Pancreas (tissue), 10 donors: ENCODE data around the gene VPS8. TPM values are rescaled to one million over a fixed set of nuclear protein-coding genes. Genes with fewer than 3 reads are reported as not detected.

Experiments used
- ATAC-seq, 4 donors: fragments of 200-7000 bp; cut with Tn5 transposase; one replicate each; pipeline versions ENCODE4 v1.8.0 to v1.9.1; 2020; ENCODE audit warnings: mild to moderate bottlenecking in 4 of 4, moderate library complexity in 4 of 4
- DNase-seq, 6 donors: peaks; one replicate each; pipeline ENCODE4 v3.0.0-alpha.2; 2020
- FAIRE-seq: peaks from 2 replicates; lab custom pipeline; 2012; peaks lifted over from hg19 to GRCh38; lab: Jason Lieb, UNC
- H3K27ac ChIP-seq, 4 donors: fragments of 200-600 bp; sonication (generic); 1 replicate in 3 of 4; 2 replicates in 1 of 4; pipeline versions ENCODE4 v1.5.0 to v1.8.0; 2020
- H3K27me3 ChIP-seq, 4 donors: fragments of 200-600 bp; one replicate each; pipeline ENCODE4 v1.8.0; 2021
- H3K36me3 ChIP-seq, 3 donors: fragments of 200-600 bp; sonication (generic) in 1 of 3; one replicate each; pipeline versions ENCODE4 v1.5.0 to v1.8.0; 2020 to 2021
- H3K4me1 ChIP-seq, 3 donors: fragments of 200-600 bp; one replicate each; pipeline ENCODE4 v1.8.0; 2021
- H3K4me3 ChIP-seq, 4 donors: fragments of 200-600 bp; sonication (generic) in 2 of 4; one replicate each; pipeline versions ENCODE4 v1.5.0 to v1.8.0; 2020 to 2021
- H3K9me3 ChIP-seq, 4 donors: fragments of 200-600 bp; one replicate each; pipeline ENCODE4 v1.8.0; 2021
- WGBS, 2 donors: extraction: QIAGEN DNeasy Blood & Tissue Kit; methylation state at CpG; one replicate each; pipeline ENCODE4 v1.1.7; 2013; 5-methylcytosine and 5-hydroxymethylcytosine counted together
- intact Hi-C, 3 donors: fragments of 100-400 bp; cut with DNase I; formaldehyde crosslinking; loops; one replicate each; pipeline versions ENCODE4 v1.11.1 to v1.14.2; 2022
- polyA plus RNA-seq, 2 donors: library from polyadenylated mRNA; stranded (reverse); fragments of 200-250 nt; gene quantifications; one replicate each; pipeline ENCODE4 v1.2.3, GENCODE V29; 2013
- total RNA-seq, 6 donors: library from RNA; stranded (reverse); fragmentation: NEBNext Ultra II Directional in 4 of 6; extraction: Animal tissue kit (Norgen Biotek cat#: 25700) in 4 of 6; gene quantifications; one replicate each; pipeline versions ENCODE4 v1.2.1 to v1.2.4, GENCODE V29; 2021 to 2023
- TF ChIP-seq, protein P1 (sequence below), 4 donors: fragments of 200-600 bp; sonication (generic) in 3 of 4; IDR thresholded peaks; one replicate each; pipeline versions ENCODE4 v1.5.0 to v1.8.0; 2021; ENCODE audit warnings: antibody characterized with exemption in 4 of 4
- donor health status: healthy with polysubstance abuse.
- donor health status: DM: no; HTN: no; CAD: no; lungs with moderate emphysema.
- donor health status: DM: no; HTN: no; CAD: no.
- donor health status: control.
- donor health status: control.
- donor health status: Bipolar disorder and iron deficiency.
- donor health status: DM: yes; HTN: yes; CAD: no.
- donor health status: DM: no; HTN: no; CAD: no.
- donor health status: DM: no; HTN: no; CAD: no.
- donor health status: DM: yes; HTN: yes; CAD: no.

The VPS8 gene
- total and polyA plus RNA-seq, 8 donors: 7.9 to 37.5 (median 19.2) TPM

DNA sequence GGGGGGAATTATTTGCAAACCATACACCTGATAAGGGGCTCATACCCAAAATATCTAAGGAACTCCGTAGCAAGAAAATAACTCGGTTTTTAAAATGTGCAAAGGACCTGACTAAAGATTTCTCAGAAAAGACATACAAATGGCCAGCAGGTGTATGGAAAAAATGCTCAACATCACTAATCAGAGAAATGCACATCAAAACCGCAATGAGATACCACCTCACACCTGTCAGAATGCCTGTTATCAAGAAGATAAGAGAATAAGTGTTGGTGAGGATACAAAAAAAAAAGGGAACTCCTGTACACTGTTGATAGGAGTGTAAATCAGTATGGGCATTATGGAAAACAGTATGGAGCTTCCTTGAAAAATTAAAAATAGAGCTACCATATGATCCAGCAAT, 251.5 kb downstream of the VPS8 start:
- DNase-seq (no peak), ATAC-seq (no peak), FAIRE-seq (no peak)
- WGBS, 2 donors: 53 to 57% methylated on average over 3 of the region's 3 CpGs
- Histone ChIP-seq H3K4me1 (no peaks in the 10 kb centered on the region), H3K36me3 (no peaks in the 10 kb centered on the region), H3K4me3 (no peak overlapping the region), H3K27ac (no peak overlapping the region), H3K27me3 (no peaks in the 10 kb centered on the region), H3K9me3 (no peaks in the 10 kb centered on the region)
- intact Hi-C loops: no loop called here
- TF ChIP-seq, protein P1, sequence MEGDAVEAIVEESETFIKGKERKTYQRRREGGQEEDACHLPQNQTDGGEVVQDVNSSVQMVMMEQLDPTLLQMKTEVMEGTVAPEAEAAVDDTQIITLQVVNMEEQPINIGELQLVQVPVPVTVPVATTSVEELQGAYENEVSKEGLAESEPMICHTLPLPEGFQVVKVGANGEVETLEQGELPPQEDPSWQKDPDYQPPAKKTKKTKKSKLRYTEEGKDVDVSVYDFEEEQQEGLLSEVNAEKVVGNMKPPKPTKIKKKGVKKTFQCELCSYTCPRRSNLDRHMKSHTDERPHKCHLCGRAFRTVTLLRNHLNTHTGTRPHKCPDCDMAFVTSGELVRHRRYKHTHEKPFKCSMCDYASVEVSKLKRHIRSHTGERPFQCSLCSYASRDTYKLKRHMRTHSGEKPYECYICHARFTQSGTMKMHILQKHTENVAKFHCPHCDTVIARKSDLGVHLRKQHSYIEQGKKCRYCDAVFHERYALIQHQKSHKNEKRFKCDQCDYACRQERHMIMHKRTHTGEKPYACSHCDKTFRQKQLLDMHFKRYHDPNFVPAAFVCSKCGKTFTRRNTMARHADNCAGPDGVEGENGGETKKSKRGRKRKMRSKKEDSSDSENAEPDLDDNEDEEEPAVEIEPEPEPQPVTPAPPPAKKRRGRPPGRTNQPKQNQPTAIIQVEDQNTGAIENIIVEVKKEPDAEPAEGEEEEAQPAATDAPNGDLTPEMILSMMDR (IDR thresholded peaks at IDR 0.05): no peak

DNA sequence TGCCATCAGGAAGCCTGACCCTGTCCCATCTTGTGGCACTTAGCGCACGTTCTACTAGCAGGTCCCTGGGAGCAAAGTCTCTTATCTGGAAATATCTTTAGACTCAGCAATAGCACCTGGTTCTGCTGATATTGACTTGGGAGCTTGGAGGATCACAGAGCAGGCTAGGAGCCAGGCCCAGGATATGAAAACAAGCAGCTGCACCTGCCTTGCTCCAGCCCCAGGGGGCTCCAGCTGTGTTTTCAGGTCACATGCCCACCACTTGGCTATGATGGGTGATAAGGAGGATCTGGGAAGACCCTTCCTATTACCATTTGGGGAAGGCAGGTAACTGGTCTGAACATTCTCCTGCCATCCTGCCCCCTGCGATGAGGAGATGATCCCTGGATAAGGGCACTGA, 253.1 kb downstream of the VPS8 start:
- no peak overlapping the region for H3K27ac ChIP-seq
- no peaks in the 10 kb centered on the region for H3K27me3 ChIP-seq
- DNase-seq: no peak
- no peaks in the 10 kb centered on the region for H3K9me3 ChIP-seq
- WGBS, 2 donors: 77 to 79% methylated on average over 3 of the region's 3 CpGs
- no peak for FAIRE-seq
- no peak overlapping the region for H3K4me3 ChIP-seq
- intact Hi-C loops: no loop called here
- no peak for ATAC-seq
- TF ChIP-seq, protein P1 (IDR thresholded peaks at IDR 0.05): no peak
- no peaks in the 10 kb centered on the region for H3K4me1 ChIP-seq
- no peaks in the 10 kb centered on the region for H3K36me3 ChIP-seq

DNA sequence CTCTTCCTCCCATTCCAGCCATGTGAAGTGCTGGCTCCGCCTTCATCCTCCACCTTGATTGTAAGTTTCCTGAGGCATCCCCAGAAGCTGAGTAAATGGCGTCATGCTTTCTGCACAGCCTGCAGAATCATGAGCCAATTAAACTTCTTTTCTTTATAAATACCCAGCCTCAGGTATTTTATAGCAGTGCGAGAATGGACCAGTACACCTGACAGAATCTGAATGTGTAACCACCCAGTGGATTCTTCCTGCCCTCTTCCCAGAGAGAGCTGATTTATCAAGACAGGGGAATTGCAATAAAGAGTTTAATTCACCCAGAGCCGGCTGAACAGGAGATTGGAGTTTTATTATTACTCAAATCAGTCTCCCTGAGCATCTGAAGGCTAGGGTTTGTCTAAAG, 254.3 kb downstream of the VPS8 start:
- Histone ChIP-seq H3K36me3 (no peaks in the 10 kb centered on the region), H3K4me3 (no peak overlapping the region), H3K4me1 (no peaks in the 10 kb centered on the region), H3K27ac (no peak overlapping the region), H3K27me3 (no peaks in the 10 kb centered on the region), H3K9me3 (no peaks in the 10 kb centered on the region)
- FAIRE-seq (no peak), DNase-seq (no peak), ATAC-seq (no peak)
- intact Hi-C loops: no loop called here
- 89 to 97% methylated on average over 4 of the region's 4 CpGs for WGBS, 2 donors
- TF ChIP-seq, protein P1 (IDR thresholded peaks at IDR 0.05): no peak

DNA sequence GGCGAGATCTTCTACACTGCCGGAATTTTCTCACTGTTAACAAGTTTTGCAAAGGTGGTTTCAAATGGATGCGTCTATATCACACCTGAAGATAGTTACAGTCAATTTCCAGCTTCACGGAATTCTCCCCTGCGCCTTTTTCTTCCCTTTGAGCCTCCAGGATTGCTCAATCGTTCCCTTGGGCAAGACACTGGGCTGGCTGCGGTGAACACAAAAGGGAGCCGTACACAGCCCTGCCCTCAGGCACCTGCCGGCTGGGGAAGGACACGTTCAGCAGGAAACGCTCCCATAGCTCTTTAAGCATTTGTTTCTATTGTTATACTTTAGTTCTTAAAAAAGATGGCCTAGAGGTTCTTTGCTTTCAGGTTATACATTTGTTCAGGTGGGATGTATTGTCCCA, 255.2 kb downstream of the VPS8 start:
- H3K27me3 ChIP-seq: no peaks in the 10 kb centered on the region
- H3K4me3 ChIP-seq: no peak overlapping the region
- TF ChIP-seq, protein P1 (IDR thresholded peaks at IDR 0.05): no peak
- H3K27ac ChIP-seq: no peak overlapping the region
- 88 to 91% methylated on average over 11 of the region's 11 CpGs for WGBS, 2 donors
- no peaks in the 10 kb centered on the region for H3K9me3 ChIP-seq
- no peak for ATAC-seq
- intact Hi-C loops: no loop called here
- no peak for DNase-seq
- no peaks in the 10 kb centered on the region for H3K4me1 ChIP-seq
- H3K36me3 ChIP-seq: no peaks in the 10 kb centered on the region
- FAIRE-seq: no peak

DNA sequence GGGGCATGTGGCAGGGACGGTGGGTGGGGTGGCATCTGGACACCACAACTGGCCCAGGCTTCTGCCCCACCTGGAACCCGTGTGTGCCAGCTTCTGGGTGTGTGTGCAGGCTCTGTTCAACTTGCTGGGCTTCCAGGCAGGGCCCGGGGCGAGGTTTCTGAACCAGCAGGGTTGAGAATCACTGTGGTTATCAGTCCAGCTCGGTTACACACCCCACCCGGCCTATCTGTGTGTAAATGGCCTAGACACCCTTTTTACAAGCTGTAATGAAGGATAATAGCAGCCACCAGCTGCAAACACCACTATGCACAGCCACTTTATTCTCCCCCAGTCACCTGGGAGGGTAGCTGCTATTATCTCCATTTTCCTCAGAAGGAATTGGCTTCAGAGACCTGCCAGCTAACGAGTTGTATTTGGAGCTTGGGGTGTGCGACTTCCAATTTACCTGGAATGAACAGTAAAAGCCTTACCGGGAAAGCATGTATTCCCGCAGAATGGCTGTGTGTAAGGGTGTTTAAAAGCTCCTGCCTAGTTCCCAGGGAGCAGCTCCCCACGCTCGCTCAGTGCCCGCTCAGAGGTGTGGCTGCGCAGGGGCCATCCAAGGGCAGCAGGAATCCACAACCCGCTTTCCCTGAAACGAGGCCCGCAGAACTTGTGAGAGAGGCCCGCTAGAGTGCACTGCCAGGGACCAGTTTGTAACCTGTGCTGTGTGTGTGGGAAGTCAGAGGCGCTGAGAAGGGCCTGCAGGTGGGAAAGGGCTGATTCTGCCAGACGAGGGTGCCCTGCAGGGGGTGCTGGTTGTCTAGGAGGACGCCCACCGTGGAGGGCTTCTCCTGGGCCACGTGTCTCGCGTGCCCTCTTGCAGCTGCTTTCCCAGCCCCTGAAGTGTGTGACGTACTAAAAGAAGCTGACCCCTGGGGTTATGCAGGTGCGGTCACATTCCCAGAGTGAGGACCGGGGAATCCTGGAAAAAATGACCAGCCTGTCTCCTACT, 257.4 kb downstream of the VPS8 start:
- intact Hi-C loops: no loop called here
- Histone ChIP-seq H3K4me3 (no peak overlapping the region), H3K9me3 (no peaks in the 10 kb centered on the region), H3K27me3 (no peaks in the 10 kb centered on the region), H3K36me3 (no peaks in the 10 kb centered on the region), H3K4me1 (no peaks in the 10 kb centered on the region), H3K27ac (no peak overlapping the region)
- WGBS, 2 donors: 71 to 74% methylated on average over 28 of the region's 28 CpGs
- TF ChIP-seq, protein P1 (IDR thresholded peaks at IDR 0.05): no peak
- FAIRE-seq (no peak), DNase-seq (no peak), ATAC-seq (no peak)
